Stomach (tissue), 4 donors: ENCODE data around the gene COL5A3.

Experiments used
- CTCF ChIP-seq, 7 experiments: fragments of 450-650 bp in 4 of 7; fragments of 200-600 bp in 3 of 7; sonication (generic) in 3 of 7; IDR thresholded peaks; one replicate each; pipeline ENCODE4 v1.5.1; 2016 to 2019; ENCODE audit warnings: antibody characterized with exemption in 7 of 7, control low read depth in 2 of 7, mild to moderate bottlenecking in 1 of 7
- POLR2AphosphoS5 ChIP-seq, 3 donors: sonication (generic); formaldehyde crosslinking; IDR thresholded peaks; one replicate each; pipeline ENCODE4 v1.6.1; 2016; ENCODE audit warnings: antibody characterized with exemption in 3 of 3

GRCh38 chr19:10003271-10003670 lies 7.0 kb downstream of the COL5A3 start:
- TF ChIP-seq POLR2AphosphoS5 (IDR thresholded peaks at IDR 0.05): no peak
- no peak for TF ChIP-seq CTCF (IDR thresholded peaks at IDR 0.05)
